HEK293 (cell line): ENCODE measurements around the gene CEMP1.

Experiments
- CTCF ChIA-PET: fragments of 350-600 bp; formaldehyde crosslinking; extraction: SDS; loops from one replicate; lab custom pipeline; 2021; ENCODE audit warnings: antibody characterized with exemption; lab: Yijun Ruan, JAX
- POLR2A ChIA-PET: fragments of 300-600 bp; formaldehyde crosslinking; extraction: SDS; loops from one replicate; lab custom pipeline; 2020; ENCODE audit warnings: antibody characterized with exemption, inconsistent platforms; lab: Yijun Ruan, JAX
- H3K27ac ChIP-seq: fragments of 200-500 bp; sonication (Bioruptor generic); 2 replicates; pipeline ENCODE4 v1.5.1; 2014; ENCODE audit warnings: low read depth, low read length, control low read depth, inconsistent platforms; ENCODE audit errors: extremely low read depth
- H3K36me3 ChIP-seq, 2 experiments: fragments of 200-500 bp in 1 of 2; sonication (Bioruptor generic) in 1 of 2; 1 replicate in 1 of 2; 2 replicates in 1 of 2; pipeline ENCODE4 v1.5.1; 2014 to 2017; ENCODE audit warnings: inconsistent platforms in 2 of 2, low read length in 2 of 2; ENCODE audit not compliant: control insufficient read depth in 2 of 2, insufficient read depth in 1 of 2
- H3K4me1 ChIP-seq: fragments of 200-500 bp; sonication (Bioruptor generic); 2 replicates; pipeline ENCODE4 v1.5.1; 2014; ENCODE audit warnings: mild to moderate bottlenecking, low read length, inconsistent platforms; ENCODE audit not compliant: control insufficient read depth, insufficient read depth
- H3K4me3 ChIP-seq: 2 replicates; pipeline ENCODE4 v1.5.1; 2011; ENCODE audit warnings: low read depth, mild to moderate bottlenecking, control low read depth, low read length, moderate library complexity
- H3K9me3 ChIP-seq: fragments of 200-500 bp; sonication (Bioruptor generic); 2 replicates; pipeline ENCODE4 v1.5.1; 2014; ENCODE audit warnings: low read depth, low read length, inconsistent platforms; ENCODE audit not compliant: control insufficient read depth, insufficient read depth
- SETDB1 ChIP-seq: IDR thresholded peaks from one replicate; pipeline ENCODE4 v1.6.1; 2017; ENCODE audit warnings: mild to moderate bottlenecking, low read length, moderate library complexity, mixed read lengths; ENCODE audit not compliant: insufficient read length
- ZNF138 ChIP-seq: fragments of 450-650 bp; formaldehyde crosslinking; IDR thresholded peaks from 2 replicates; pipeline ENCODE4 v1.5.1; 2016; ENCODE audit warnings: missing biosample characterization, missing genetic modification characterization, borderline replicate concordance
- ZNF19 ChIP-seq: fragments of 450-650 bp; formaldehyde crosslinking; IDR thresholded peaks from 2 replicates; pipeline ENCODE4; 2016; ENCODE audit warnings: missing biosample characterization, missing genetic modification characterization, low read depth
- ZNF549 ChIP-seq: fragments of 450-650 bp; IDR thresholded peaks from 2 replicates; pipeline ENCODE4 v1.5.1; 2018; ENCODE audit warnings: missing biosample characterization, missing genetic modification characterization, mild to moderate bottlenecking, inconsistent platforms, moderate library complexity
- ZNF560 ChIP-seq: fragments of 450-650 bp; formaldehyde crosslinking; IDR thresholded peaks from 2 replicates; pipeline ENCODE4 v1.5.1; 2017; ENCODE audit warnings: missing biosample characterization, missing genetic modification characterization, borderline replicate concordance
- ZNF626 ChIP-seq: fragments of 450-650 bp; sonication (Bioruptor Pico); formaldehyde crosslinking; IDR thresholded peaks from 2 replicates; pipeline ENCODE4 v1.5.1; 2018; ENCODE audit warnings: missing biosample characterization, missing genetic modification characterization, inconsistent platforms
- ZNF843 ChIP-seq: fragments of 450-650 bp; formaldehyde crosslinking; IDR thresholded peaks from 2 replicates; pipeline ENCODE4 v1.5.1; 2016; ENCODE audit warnings: missing biosample characterization, missing genetic modification characterization
- TF ChIP-seq, protein P1 (sequence below): fragments of 450-650 bp; formaldehyde crosslinking; conservative IDR thresholded peaks from 2 replicates; pipeline ENCODE4 v1.5.1; 2016; ENCODE audit warnings: low read depth, missing biosample characterization, missing genetic modification characterization
- TF ChIP-seq, protein P2 (sequence below): fragments of 450-650 bp; formaldehyde crosslinking; IDR thresholded peaks from 2 replicates; pipeline ENCODE4 v1.5.1; 2016; ENCODE audit warnings: missing biosample characterization, missing genetic modification characterization

Gene CEMP1

DNA sequence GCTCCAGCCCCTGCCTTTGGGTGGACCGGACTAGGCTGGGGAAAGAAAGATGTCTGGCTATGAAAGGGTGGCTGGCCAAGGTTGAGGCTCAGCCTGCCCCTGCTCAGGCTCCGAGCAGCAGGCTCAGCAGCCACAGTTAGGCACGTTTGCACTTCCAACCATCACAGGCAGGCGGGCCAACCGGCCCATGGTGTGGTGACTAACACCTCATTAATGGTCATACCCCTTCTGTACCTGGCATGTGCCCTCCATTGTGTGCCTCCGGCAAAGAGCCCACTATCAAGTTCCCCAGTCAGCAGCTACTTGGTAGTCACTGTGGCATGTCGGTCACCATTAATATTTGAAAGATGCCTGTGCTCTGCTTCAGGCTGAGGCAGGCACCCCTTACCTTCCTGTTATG, 49.5 kb downstream of the CEMP1 start (continued):
- TF ChIP-seq, protein P1, sequence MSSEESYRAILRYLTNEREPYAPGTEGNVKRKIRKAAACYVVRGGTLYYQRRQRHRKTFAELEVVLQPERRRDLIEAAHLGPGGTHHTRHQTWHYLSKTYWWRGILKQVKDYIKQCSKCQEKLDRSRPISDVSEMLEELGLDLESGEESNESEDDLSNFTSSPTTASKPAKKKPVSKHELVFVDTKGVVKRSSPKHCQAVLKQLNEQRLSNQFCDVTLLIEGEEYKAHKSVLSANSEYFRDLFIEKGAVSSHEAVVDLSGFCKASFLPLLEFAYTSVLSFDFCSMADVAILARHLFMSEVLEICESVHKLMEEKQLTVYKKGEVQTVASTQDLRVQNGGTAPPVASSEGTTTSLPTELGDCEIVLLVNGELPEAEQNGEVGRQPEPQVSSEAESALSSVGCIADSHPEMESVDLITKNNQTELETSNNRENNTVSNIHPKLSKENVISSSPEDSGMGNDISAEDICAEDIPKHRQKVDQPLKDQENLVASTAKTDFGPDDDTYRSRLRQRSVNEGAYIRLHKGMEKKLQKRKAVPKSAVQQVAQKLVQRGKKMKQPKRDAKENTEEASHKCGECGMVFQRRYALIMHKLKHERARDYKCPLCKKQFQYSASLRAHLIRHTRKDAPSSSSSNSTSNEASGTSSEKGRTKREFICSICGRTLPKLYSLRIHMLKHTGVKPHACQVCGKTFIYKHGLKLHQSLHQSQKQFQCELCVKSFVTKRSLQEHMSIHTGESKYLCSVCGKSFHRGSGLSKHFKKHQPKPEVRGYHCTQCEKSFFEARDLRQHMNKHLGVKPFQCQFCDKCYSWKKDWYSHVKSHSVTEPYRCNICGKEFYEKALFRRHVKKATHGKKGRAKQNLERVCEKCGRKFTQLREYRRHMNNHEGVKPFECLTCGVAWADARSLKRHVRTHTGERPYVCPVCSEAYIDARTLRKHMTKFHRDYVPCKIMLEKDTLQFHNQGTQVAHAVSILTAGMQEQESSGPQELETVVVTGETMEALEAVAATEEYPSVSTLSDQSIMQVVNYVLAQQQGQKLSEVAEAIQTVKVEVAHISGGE (tag by site-specific recombination): no peak
- TF ChIP-seq ZNF560 (no peak), ZNF549 (tag by site-specific recombination) (no peak), ZNF19 (tag by site-specific recombination) (no peak)

DNA sequence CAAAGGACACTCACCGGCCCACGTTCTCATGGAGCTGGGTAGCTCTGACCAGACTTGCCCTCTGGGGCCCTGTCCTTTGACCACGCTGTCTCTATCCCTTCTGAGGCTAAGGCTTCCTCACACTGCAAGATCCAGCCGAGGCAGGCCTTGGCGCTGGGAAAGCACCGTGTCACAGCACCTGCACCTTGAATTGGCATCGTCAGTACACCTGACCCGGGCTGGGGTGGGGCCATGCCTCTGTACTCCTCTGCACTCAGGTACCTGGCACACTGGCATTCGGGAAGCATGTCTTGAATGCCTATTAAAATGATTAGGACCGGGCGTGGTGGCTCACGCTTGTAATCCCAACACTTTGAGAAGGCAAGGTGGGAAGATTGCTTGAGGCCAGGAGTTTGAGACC, 50.3 kb downstream of the CEMP1 start:
- ChIA-PET CTCF (no interaction called here), POLR2A (no interaction called here)
- TF ChIP-seq ZNF138 (tag by site-specific recombination) (no peak), SETDB1 (no peak), ZNF626 (tag by site-specific recombination) (no peak), ZNF843 (tag by site-specific recombination) (no peak)
- TF ChIP-seq, protein P2, sequence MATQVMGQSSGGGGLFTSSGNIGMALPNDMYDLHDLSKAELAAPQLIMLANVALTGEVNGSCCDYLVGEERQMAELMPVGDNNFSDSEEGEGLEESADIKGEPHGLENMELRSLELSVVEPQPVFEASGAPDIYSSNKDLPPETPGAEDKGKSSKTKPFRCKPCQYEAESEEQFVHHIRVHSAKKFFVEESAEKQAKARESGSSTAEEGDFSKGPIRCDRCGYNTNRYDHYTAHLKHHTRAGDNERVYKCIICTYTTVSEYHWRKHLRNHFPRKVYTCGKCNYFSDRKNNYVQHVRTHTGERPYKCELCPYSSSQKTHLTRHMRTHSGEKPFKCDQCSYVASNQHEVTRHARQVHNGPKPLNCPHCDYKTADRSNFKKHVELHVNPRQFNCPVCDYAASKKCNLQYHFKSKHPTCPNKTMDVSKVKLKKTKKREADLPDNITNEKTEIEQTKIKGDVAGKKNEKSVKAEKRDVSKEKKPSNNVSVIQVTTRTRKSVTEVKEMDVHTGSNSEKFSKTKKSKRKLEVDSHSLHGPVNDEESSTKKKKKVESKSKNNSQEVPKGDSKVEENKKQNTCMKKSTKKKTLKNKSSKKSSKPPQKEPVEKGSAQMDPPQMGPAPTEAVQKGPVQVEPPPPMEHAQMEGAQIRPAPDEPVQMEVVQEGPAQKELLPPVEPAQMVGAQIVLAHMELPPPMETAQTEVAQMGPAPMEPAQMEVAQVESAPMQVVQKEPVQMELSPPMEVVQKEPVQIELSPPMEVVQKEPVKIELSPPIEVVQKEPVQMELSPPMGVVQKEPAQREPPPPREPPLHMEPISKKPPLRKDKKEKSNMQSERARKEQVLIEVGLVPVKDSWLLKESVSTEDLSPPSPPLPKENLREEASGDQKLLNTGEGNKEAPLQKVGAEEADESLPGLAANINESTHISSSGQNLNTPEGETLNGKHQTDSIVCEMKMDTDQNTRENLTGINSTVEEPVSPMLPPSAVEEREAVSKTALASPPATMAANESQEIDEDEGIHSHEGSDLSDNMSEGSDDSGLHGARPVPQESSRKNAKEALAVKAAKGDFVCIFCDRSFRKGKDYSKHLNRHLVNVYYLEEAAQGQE: no peak
- Histone ChIP-seq H3K4me1 (no peaks in the 10 kb centered on the region), H3K4me3 (no peak overlapping the region), H3K9me3 (no peaks in the 10 kb centered on the region), H3K36me3 (peaks cover 0 to 4% of the 10 kb centered on the region in 2 experiments; a peak in 1 of 3 replicates), H3K27ac (no peak overlapping the region)
